ENCODE measurements around the gene GBX2.

- no peak for TF ChIP-seq CTCF (IDR thresholded peaks at IDR 0.05)
- no peak for TF ChIP-seq POLR2A (IDR thresholded peaks at IDR 0.05)
Measured at GRCh38 chr2:236120829-236121228, 47.4 kb downstream of the GBX2 start.

All from esophagus squamous epithelium (tissue), 4 donors.